Mucosa of rectum (tissue), 2 donors: ENCODE results near the gene TBK1.
"Not testable (repeated sequence)": the region's sequence is repeated elsewhere in the genome, so short reads cannot be mapped to it uniquely, and the experiment has no call there.

ENCODE experiments used
- H3K27ac ChIP-seq, 2 donors: one replicate each; pipeline ENCODE4 v1.7.0; 2013; ENCODE audit warnings: inconsistent platforms in 2 of 2, low read depth in 2 of 2, low read length in 2 of 2
- H3K27me3 ChIP-seq, 2 donors: one replicate each; pipeline ENCODE4 v1.7.0; 2013; ENCODE audit warnings: low read length in 2 of 2; ENCODE audit not compliant: control insufficient read depth in 2 of 2, insufficient read depth in 2 of 2
- H3K36me3 ChIP-seq, 2 donors: one replicate each; pipeline ENCODE4 v1.7.0; 2013; ENCODE audit warnings: low read length in 2 of 2; ENCODE audit not compliant: control insufficient read depth in 2 of 2, insufficient read depth in 2 of 2
- H3K4me1 ChIP-seq, 2 donors: one replicate each; pipeline ENCODE4 v1.7.0; 2013; ENCODE audit warnings: low read length in 2 of 2, mild to moderate bottlenecking in 1 of 2; ENCODE audit not compliant: control insufficient read depth in 2 of 2, insufficient read depth in 2 of 2
- H3K4me3 ChIP-seq, 2 donors: one replicate each; pipeline ENCODE4 v1.7.0; 2013; ENCODE audit warnings: low read length in 2 of 2
- H3K9ac ChIP-seq, 2 donors: one replicate each; pipeline ENCODE4 v1.7.0; 2013; ENCODE audit warnings: low read length in 2 of 2, low read depth in 1 of 2, mild to moderate bottlenecking in 1 of 2
- H3K9me3 ChIP-seq, 2 donors: one replicate each; pipeline ENCODE4 v1.7.0; 2013; ENCODE audit warnings: low read length in 2 of 2; ENCODE audit not compliant: control insufficient read depth in 2 of 2
- donor health status: healthy.
- donor health status: Normal muscosa, but diverticular disease.

The TBK1 gene

GRCh38 chr12:64532734-64533351 lies 80.9 kb downstream of the TBK1 start:
- Histone ChIP-seq H3K4me3 (no peak overlapping the region), H3K9ac (no peak overlapping the region), H3K27ac (no peak overlapping the region), H3K27me3 (no peaks in the 10 kb centered on the region), H3K36me3 (no peaks in the 10 kb centered on the region), H3K4me1 (no peaks in the 10 kb centered on the region), H3K9me3 (no peaks in the 10 kb centered on the region)

- H3K27ac ChIP-seq = no peak overlapping the region
- H3K4me3 ChIP-seq = no peak overlapping the region
- no peaks in the 10 kb centered on the region for H3K9me3 ChIP-seq
- H3K36me3 ChIP-seq = no peaks in the 10 kb centered on the region
- no peak overlapping the region for H3K9ac ChIP-seq
- no peaks in the 10 kb centered on the region for H3K27me3 ChIP-seq
- no peaks in the 10 kb centered on the region for H3K4me1 ChIP-seq
Observed at GRCh38 chr12:64534672-64535199, 82.8 kb downstream of the TBK1 start.

- H3K9ac ChIP-seq = no peak overlapping the region
- no peaks in the 10 kb centered on the region for H3K4me1 ChIP-seq
- no peaks in the 10 kb centered on the region for H3K36me3 ChIP-seq
- no peak overlapping the region for H3K27ac ChIP-seq
- no peaks in the 10 kb centered on the region for H3K27me3 ChIP-seq
- no peak overlapping the region for H3K4me3 ChIP-seq
- H3K9me3 ChIP-seq = no peaks in the 10 kb centered on the region
Observed at GRCh38 chr12:64538121-64538520, 86.2 kb downstream of the TBK1 start.

GRCh38 chr12:64542409-64543047 lies 90.6 kb downstream of the TBK1 start:
- not testable (repeated sequence) for H3K9me3 ChIP-seq, H3K36me3 ChIP-seq, H3K4me3 ChIP-seq

GRCh38 chr12:64544371-64545080 lies 92.6 kb downstream of the TBK1 start:
- peaks cover 0 to under 1% of the 10 kb centered on the region in 2 donors for H3K4me1 ChIP-seq
- no peak overlapping the region for H3K9ac ChIP-seq
- H3K27me3 ChIP-seq = no peaks in the 10 kb centered on the region
- no peak overlapping the region for H3K4me3 ChIP-seq
- no peak overlapping the region for H3K27ac ChIP-seq
- no peaks in the 10 kb centered on the region for H3K36me3 ChIP-seq
- H3K9me3 ChIP-seq = no peaks in the 10 kb centered on the region

More at GRCh38 chr12:64542409-64543047, 90.6 kb downstream of the TBK1 start:
- H3K9ac ChIP-seq, H3K4me1 ChIP-seq, H3K27me3 ChIP-seq, H3K27ac ChIP-seq: not testable (repeated sequence)

GRCh38 chr12:64545081-64545382 lies 93.1 kb downstream of the TBK1 start:
- no peak overlapping the region for H3K9ac ChIP-seq
- no peaks in the 10 kb centered on the region for H3K27me3 ChIP-seq
- H3K36me3 ChIP-seq = no peaks in the 10 kb centered on the region
- peaks cover 0 to 3% of the 10 kb centered on the region in 2 donors for H3K4me1 ChIP-seq
- no peak overlapping the region for H3K4me3 ChIP-seq
- H3K27ac ChIP-seq = no peak overlapping the region
- no peaks in the 10 kb centered on the region for H3K9me3 ChIP-seq

- Histone ChIP-seq H3K27me3 (no peaks in the 10 kb centered on the region), H3K36me3 (no peaks in the 10 kb centered on the region), H3K4me1 (peaks cover 0 to 3% of the 10 kb centered on the region in 2 donors), H3K4me3 (no peak overlapping the region), H3K9me3 (no peaks in the 10 kb centered on the region), H3K9ac (no peak overlapping the region), H3K27ac (no peak overlapping the region)
Observed at GRCh38 chr12:64549108-64549507, 97.2 kb downstream of the TBK1 start.

GRCh38 chr12:64550755-64551154 lies 98.8 kb downstream of the TBK1 start:
- Histone ChIP-seq H3K9ac (no peak overlapping the region), H3K4me3 (no peak overlapping the region), H3K4me1 (peaks cover 0 to 3% of the 10 kb centered on the region in 2 donors), H3K27me3 (no peaks in the 10 kb centered on the region), H3K27ac (no peak overlapping the region), H3K36me3 (no peaks in the 10 kb centered on the region), H3K9me3 (no peaks in the 10 kb centered on the region)

GRCh38 chr12:64551676-64552075 lies 99.8 kb downstream of the TBK1 start:
- no peak overlapping the region for H3K27ac ChIP-seq
- H3K36me3 ChIP-seq = no peaks in the 10 kb centered on the region

More at GRCh38 chr12:64551676-64552075, 99.8 kb downstream of the TBK1 start:
- no peaks in the 10 kb centered on the region for H3K9me3 ChIP-seq
- no peaks in the 10 kb centered on the region for H3K27me3 ChIP-seq
- no peak overlapping the region for H3K4me3 ChIP-seq
- H3K9ac ChIP-seq = no peak overlapping the region
- peaks cover 0 to 3% of the 10 kb centered on the region in 2 donors for H3K4me1 ChIP-seq
